ENCODE data around the gene CEBPA. TPM values are rescaled to one million over a fixed set of nuclear protein-coding genes. Genes with fewer than 3 reads are reported as not detected.

The CEBPA gene
- total RNA-seq, 4 donors from 2014 or later = 86.3 to 360 (median 196) TPM

DNA sequence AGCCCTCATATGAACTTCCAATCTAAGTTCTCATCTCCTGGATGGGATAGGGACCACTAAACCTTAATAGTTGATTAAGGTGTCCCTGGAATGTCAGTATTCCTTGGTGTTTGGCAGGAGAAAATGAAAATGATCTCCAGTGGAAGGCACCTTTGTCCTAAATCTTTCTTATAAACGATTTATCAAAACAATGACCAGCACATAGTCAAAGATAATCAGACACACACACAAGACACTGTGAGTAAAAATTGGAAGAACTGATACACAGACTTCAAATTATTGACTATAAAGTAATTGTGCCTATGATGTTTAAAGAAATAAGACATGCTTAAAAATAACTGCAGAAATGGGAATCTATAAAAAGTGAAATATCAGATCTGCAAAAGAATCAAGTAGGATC is 13.7 kb downstream of the CEBPA start:
- 100% methylated on average over 1 of the region's 1 CpG for WGBS
- no peak overlapping the region for H3K4me3 ChIP-seq
- H3K27me3 ChIP-seq = no peaks in the 10 kb centered on the region
- H3K4me1 ChIP-seq = peaks cover 43% of the 10 kb centered on the region
- peaks cover 7% of the 10 kb centered on the region for H3K9me3 ChIP-seq
- H3K36me3 ChIP-seq = no peaks in the 10 kb centered on the region
- TF ChIP-seq CTCF (IDR thresholded peaks at IDR 0.05) = no peak
- no peak for TF ChIP-seq POLR2A (IDR thresholded peaks at IDR 0.05)
- no peak for TF ChIP-seq EP300 (IDR thresholded peaks at IDR 0.05)
- TF ChIP-seq POLR2AphosphoS5 (IDR thresholded peaks at IDR 0.05) = no peak
- DNase-seq (ENCODE audit: low spot score in 2 of 2) = no peak
- H3K27ac ChIP-seq = no peak overlapping the region

DNA sequence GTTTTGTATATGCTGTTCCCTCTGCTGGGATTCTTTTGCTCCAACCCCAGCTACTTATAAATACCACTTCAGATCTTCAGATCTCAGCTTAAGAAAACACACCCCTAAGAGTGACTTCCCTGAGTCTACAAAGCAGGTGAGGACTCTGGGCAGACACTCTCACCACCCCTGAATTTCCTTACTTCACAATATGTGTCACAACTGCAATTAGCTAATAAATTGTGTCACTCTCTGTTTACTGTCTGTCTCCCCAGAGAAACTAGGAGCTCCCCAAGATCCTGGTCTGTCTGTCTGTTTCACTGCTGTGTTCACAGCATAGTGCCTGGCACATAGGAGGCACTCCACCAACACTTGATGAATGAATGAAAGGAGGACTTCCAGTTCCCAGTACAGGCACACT is 14.4 kb downstream of the CEBPA start:
- Histone ChIP-seq H3K27ac (no peak overlapping the region), H3K4me3 (no peak overlapping the region), H3K4me1 (peaks cover 36% of the 10 kb centered on the region), H3K36me3 (no peaks in the 10 kb centered on the region), H3K9me3 (peaks cover 7% of the 10 kb centered on the region), H3K27me3 (no peaks in the 10 kb centered on the region)
- no peak for TF ChIP-seq EP300 (IDR thresholded peaks at IDR 0.05)
- TF ChIP-seq POLR2A (IDR thresholded peaks at IDR 0.05) = no peak
- TF ChIP-seq POLR2AphosphoS5 (IDR thresholded peaks at IDR 0.05) = no peak
- no peak for TF ChIP-seq CTCF (IDR thresholded peaks at IDR 0.05)
- DNase-seq (ENCODE audit: low spot score in 2 of 2) = no peak

- Histone ChIP-seq H3K36me3 (no peaks in the 10 kb centered on the region), H3K4me3 (no peak overlapping the region), H3K9me3 (peaks cover 7% of the 10 kb centered on the region), H3K27me3 (no peaks in the 10 kb centered on the region), H3K4me1 (peaks cover 31% of the 10 kb centered on the region), H3K27ac (no peak overlapping the region)
- 89% methylated on average over 4 of the region's 4 CpGs for WGBS
- TF ChIP-seq EP300 (IDR thresholded peaks at IDR 0.05) (no peak), CTCF (IDR thresholded peaks at IDR 0.05) (no peak), POLR2AphosphoS5 (IDR thresholded peaks at IDR 0.05) (no peak), POLR2A (IDR thresholded peaks at IDR 0.05) (no peak)
- DNase-seq (ENCODE audit: low spot score in 2 of 2) = no peak
Observed at GRCh38 chr19:33287438-33287837, 14.9 kb downstream of the CEBPA start.

DNA sequence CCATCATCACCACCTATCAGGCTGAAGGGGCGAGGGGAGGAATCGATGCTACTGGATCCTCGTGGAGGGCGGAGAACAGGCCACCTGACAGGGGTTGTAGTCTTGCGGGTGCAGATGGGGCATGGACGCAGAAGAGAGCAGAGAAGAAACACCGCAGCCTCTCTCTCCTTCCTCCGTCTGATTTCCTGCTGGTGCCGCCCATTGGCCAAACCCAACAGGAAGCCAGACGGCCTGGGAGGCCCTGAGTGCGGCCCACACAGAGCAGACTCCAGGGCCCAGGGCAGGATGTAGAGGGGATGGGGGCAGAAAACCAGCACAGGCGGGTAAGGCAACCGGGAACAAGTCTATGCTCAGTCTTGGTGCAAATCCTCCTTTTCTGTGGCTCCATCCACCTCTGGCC is 15.4 kb downstream of the CEBPA start:
- H3K4me1 ChIP-seq = peaks cover 28% of the 10 kb centered on the region
- no peak for DNase-seq (ENCODE audit: low spot score in 2 of 2)
- WGBS = 84% methylated on average over 13 of the region's 13 CpGs
- TF ChIP-seq POLR2AphosphoS5 (IDR thresholded peaks at IDR 0.05) = no peak
- no peak for TF ChIP-seq POLR2A (IDR thresholded peaks at IDR 0.05)
- TF ChIP-seq EP300 (IDR thresholded peaks at IDR 0.05) = no peak
- TF ChIP-seq CTCF (IDR thresholded peaks at IDR 0.05) = no peak
- H3K4me3 ChIP-seq = no peak overlapping the region
- H3K27me3 ChIP-seq = no peaks in the 10 kb centered on the region
- H3K27ac ChIP-seq = no peak overlapping the region
- H3K36me3 ChIP-seq = no peaks in the 10 kb centered on the region
- peaks cover 7% of the 10 kb centered on the region for H3K9me3 ChIP-seq

DNA sequence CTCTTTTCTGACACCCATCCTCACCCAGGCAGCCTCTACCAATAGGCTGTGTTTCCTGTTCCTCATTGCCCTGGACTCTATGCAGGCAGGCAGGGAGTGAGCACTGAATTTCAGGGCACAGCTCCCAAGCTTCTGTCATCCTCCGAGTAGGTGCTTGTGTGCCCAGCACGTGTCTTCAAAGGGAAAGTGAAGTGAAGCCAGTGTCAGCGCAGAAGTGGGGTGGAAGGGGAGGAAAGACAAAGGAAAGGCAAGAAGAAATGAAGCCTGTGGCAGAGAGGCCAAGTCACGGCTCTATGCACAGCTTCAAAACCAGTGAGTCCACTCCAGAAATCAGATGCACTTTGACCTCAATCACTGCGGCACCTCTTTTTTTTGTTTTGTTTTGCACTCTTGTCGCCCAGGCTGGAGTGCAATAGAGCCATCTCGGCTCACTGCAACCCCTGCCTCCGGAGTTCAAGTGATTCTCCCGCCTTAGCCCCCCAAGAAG is 16.9 kb downstream of the CEBPA start:
- H3K27me3 ChIP-seq = no peaks in the 10 kb centered on the region
- TF ChIP-seq EP300 (IDR thresholded peaks at IDR 0.05) = no peak
- 81% methylated on average over 9 of the region's 9 CpGs for WGBS
- no peaks in the 10 kb centered on the region for H3K36me3 ChIP-seq
- no peak for DNase-seq (ENCODE audit: low spot score in 2 of 2)
- peaks cover 27% of the 10 kb centered on the region for H3K4me1 ChIP-seq
- H3K27ac ChIP-seq = no peak overlapping the region
- H3K9me3 ChIP-seq = peaks cover 7% of the 10 kb centered on the region
- no peak overlapping the region for H3K4me3 ChIP-seq

GRCh38 chr19:33284756-33285155 is 17.6 kb downstream of the CEBPA start:
- no peaks in the 10 kb centered on the region for H3K27me3 ChIP-seq

More at GRCh38 chr19:33284756-33285155, 17.6 kb downstream of the CEBPA start:
- Histone ChIP-seq H3K4me1 (peaks cover 24% of the 10 kb centered on the region), H3K9me3 (peaks cover 7% of the 10 kb centered on the region), H3K4me3 (no peak overlapping the region), H3K27ac (no peak overlapping the region), H3K36me3 (no peaks in the 10 kb centered on the region)
- no peak for TF ChIP-seq POLR2A (IDR thresholded peaks at IDR 0.05)
- TF ChIP-seq EP300 (IDR thresholded peaks at IDR 0.05) = no peak
- no peak for TF ChIP-seq POLR2AphosphoS5 (IDR thresholded peaks at IDR 0.05)
- no peak for TF ChIP-seq CTCF (IDR thresholded peaks at IDR 0.05)
- DNase-seq (ENCODE audit: low spot score in 2 of 2) = no peak
- 92% methylated on average over 7 of the region's 7 CpGs for WGBS

All from suprapubic skin (tissue), 4 donors.